ENCODE results near the gene USP26.

The USP26 gene

DNA sequence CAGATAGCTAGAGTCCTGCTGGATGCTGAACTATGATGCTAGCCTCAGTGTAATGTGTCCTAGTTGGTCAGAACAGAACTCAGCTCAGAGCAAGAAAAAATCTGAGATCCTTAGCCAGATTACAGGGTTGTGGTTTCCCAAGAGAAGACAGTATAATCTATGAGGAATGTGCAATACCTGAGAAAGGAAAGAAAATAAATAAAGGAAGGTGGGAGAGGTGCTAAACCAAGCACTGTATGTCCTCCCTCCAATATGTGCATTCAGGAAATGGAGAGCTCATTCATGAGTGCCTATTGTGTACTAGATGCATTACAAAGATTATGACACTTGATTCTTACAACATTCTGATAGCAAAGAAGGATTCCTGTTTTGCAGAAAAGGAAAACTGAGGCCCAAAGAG lies 7.5 kb downstream of the USP26 start:
- TF ChIP-seq, protein P1, sequence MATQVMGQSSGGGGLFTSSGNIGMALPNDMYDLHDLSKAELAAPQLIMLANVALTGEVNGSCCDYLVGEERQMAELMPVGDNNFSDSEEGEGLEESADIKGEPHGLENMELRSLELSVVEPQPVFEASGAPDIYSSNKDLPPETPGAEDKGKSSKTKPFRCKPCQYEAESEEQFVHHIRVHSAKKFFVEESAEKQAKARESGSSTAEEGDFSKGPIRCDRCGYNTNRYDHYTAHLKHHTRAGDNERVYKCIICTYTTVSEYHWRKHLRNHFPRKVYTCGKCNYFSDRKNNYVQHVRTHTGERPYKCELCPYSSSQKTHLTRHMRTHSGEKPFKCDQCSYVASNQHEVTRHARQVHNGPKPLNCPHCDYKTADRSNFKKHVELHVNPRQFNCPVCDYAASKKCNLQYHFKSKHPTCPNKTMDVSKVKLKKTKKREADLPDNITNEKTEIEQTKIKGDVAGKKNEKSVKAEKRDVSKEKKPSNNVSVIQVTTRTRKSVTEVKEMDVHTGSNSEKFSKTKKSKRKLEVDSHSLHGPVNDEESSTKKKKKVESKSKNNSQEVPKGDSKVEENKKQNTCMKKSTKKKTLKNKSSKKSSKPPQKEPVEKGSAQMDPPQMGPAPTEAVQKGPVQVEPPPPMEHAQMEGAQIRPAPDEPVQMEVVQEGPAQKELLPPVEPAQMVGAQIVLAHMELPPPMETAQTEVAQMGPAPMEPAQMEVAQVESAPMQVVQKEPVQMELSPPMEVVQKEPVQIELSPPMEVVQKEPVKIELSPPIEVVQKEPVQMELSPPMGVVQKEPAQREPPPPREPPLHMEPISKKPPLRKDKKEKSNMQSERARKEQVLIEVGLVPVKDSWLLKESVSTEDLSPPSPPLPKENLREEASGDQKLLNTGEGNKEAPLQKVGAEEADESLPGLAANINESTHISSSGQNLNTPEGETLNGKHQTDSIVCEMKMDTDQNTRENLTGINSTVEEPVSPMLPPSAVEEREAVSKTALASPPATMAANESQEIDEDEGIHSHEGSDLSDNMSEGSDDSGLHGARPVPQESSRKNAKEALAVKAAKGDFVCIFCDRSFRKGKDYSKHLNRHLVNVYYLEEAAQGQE (IDR thresholded peaks at IDR 0.05; ENCODE audit: insufficient read depth in 1 of 2, low read depth in 2 of 2, low read length in 2 of 2) = no peak
- TF ChIP-seq FOXP2 (optimal IDR thresholded peaks at IDR 0.05; ENCODE audit: borderline replicate concordance, extremely low read depth, extremely low read length, insufficient read depth) (no peak), POLR2AphosphoS5 (IDR thresholded peaks at IDR 0.05; ENCODE audit: low read depth, low read length) (no peak), TAF1 (IDR thresholded peaks at IDR 0.05; ENCODE audit: borderline replicate concordance, insufficient read depth, low read length) (no peak), SIN3A (IDR thresholded peaks at IDR 0.05; ENCODE audit: borderline replicate concordance, insufficient read depth, low read length) (no peak)

DNA sequence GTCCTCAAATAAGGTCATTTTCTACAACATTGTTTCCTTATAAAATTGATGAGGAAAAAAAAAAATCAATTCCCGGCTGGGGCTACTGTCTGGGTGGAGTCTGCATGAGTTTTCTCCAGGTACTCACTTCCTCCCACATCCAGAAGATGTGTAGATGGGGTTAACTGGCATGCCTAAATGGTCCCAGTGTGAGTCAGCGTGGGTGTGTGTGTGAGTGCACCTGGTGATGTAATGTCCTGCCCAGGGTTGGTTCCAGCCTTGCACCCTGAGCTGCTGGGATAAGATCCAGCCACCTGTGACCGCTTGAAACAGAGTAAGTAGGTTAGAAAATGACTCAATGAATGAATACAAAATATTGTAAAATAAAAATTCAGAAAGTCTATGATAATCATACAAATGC lies 11.1 kb downstream of the USP26 start:
- TF ChIP-seq, protein P1 (IDR thresholded peaks at IDR 0.05; ENCODE audit: insufficient read depth in 1 of 2, low read depth in 2 of 2, low read length in 2 of 2) = no peak
- no peak for TF ChIP-seq TAF1 (IDR thresholded peaks at IDR 0.05; ENCODE audit: borderline replicate concordance, insufficient read depth, low read length)
- no peak for TF ChIP-seq SIN3A (IDR thresholded peaks at IDR 0.05; ENCODE audit: borderline replicate concordance, insufficient read depth, low read length)
- no peak for TF ChIP-seq FOXP2 (optimal IDR thresholded peaks at IDR 0.05; ENCODE audit: borderline replicate concordance, extremely low read depth, extremely low read length, insufficient read depth)
- no peak for TF ChIP-seq POLR2AphosphoS5 (IDR thresholded peaks at IDR 0.05; ENCODE audit: low read depth, low read length)

DNA sequence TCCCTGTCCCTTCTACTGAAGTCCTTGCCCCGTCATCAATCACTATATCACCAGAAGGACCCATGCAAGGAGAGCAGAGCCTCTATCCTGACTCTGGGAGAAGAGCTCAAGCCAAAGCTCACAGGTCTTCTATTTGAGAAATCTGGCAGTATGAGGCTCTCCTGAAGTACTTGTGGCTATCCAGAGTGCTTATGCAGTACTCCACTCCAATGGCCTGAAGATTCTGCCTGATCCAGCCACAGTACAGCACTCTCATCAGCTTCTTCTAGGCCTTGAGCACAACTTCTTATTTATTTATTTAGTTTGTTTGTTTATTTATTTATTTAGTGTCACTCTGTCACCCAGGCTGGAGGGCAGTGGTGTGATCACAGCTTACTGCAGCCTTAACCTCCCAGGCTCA lies 13.0 kb downstream of the USP26 start:
- TF ChIP-seq, protein P1 (IDR thresholded peaks at IDR 0.05; ENCODE audit: insufficient read depth in 1 of 2, low read depth in 2 of 2, low read length in 2 of 2) = no peak
- no peak for TF ChIP-seq TAF1 (IDR thresholded peaks at IDR 0.05; ENCODE audit: borderline replicate concordance, insufficient read depth, low read length)
- TF ChIP-seq FOXP2 (optimal IDR thresholded peaks at IDR 0.05; ENCODE audit: borderline replicate concordance, extremely low read depth, extremely low read length, insufficient read depth) = no peak
- no peak for TF ChIP-seq POLR2AphosphoS5 (IDR thresholded peaks at IDR 0.05; ENCODE audit: low read depth, low read length)

DNA sequence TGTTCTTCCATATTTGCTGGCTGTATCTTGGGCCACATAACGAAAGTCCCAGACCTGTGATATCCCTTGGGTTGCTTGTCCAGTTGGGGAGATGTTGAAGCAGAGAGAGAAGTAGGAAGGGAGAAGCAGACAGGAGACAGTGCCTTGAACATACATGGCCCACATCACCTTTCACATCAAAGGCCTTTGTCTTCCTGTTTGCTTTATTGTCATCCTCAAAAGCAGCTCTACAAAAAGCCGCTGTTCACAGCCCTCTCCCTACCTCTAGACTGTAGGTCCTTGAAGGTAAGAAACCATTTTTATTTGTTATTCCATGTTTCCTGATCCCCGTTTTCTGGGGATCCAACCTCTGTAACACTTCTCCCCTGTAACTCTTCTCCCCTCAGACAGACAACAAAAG lies 14.9 kb downstream of the USP26 start:
- TF ChIP-seq, protein P1 (IDR thresholded peaks at IDR 0.05; ENCODE audit: insufficient read depth in 1 of 2, low read depth in 2 of 2, low read length in 2 of 2) = no peak
- TF ChIP-seq SIN3A (IDR thresholded peaks at IDR 0.05; ENCODE audit: borderline replicate concordance, insufficient read depth, low read length) (no peak), TAF1 (IDR thresholded peaks at IDR 0.05; ENCODE audit: borderline replicate concordance, insufficient read depth, low read length) (no peak), POLR2AphosphoS5 (IDR thresholded peaks at IDR 0.05; ENCODE audit: low read depth, low read length) (no peak), FOXP2 (optimal IDR thresholded peaks at IDR 0.05; ENCODE audit: borderline replicate concordance, extremely low read depth, extremely low read length, insufficient read depth) (no peak)

DNA sequence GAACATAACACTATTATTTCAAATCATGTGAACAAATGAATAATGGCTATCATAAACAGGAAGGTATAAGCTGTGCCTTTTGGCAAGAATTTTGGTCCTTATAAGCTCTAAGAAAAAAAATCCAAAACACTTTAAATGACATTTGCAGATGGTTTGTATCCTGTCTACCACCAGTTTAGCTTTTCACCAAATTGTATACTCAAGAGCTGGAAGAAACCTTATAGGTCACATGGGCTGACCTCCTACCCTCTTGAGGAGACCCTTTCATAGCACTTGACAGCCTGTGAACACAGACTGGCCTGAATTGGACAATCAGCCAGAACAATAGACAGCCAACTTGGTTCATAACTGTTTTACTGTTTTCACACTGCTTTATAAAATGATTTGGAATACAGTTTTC lies 24.3 kb downstream of the USP26 start:
- TF ChIP-seq SIN3A (IDR thresholded peaks at IDR 0.05; ENCODE audit: borderline replicate concordance, insufficient read depth, low read length) = no peak
- TF ChIP-seq TAF1 (IDR thresholded peaks at IDR 0.05; ENCODE audit: borderline replicate concordance, insufficient read depth, low read length) = no peak
- TF ChIP-seq FOXP2 (optimal IDR thresholded peaks at IDR 0.05; ENCODE audit: borderline replicate concordance, extremely low read depth, extremely low read length, insufficient read depth) = no peak
- TF ChIP-seq POLR2AphosphoS5 (IDR thresholded peaks at IDR 0.05; ENCODE audit: low read depth, low read length) = no peak
- TF ChIP-seq, protein P1 (IDR thresholded peaks at IDR 0.05; ENCODE audit: insufficient read depth in 1 of 2, low read depth in 2 of 2, low read length in 2 of 2) = no peak

All from PFSK-1 (cell line).